Smooth muscle cell (in vitro differentiated cells): ENCODE data around the gene DPEP3. TPM values are rescaled to one million over a fixed set of nuclear protein-coding genes. Genes with fewer than 3 reads are reported as not detected.

Source experiments
- DNase-seq: peaks from one replicate; lab custom pipeline; 2025; ENCODE audit not compliant: unreplicated experiment; lab: John Stamatoyannopoulos, UW
- H2AFZ ChIP-seq: fragments of 200-600 bp; sonication (generic); 2 replicates; pipeline ENCODE4 v1.6.0; 2016; ENCODE audit warnings: antibody characterized with exemption, low read depth, mild to moderate bottlenecking
- H3F3A ChIP-seq: fragments of 200-600 bp; sonication (generic); 2 replicates; pipeline ENCODE4 v1.6.0; 2017; ENCODE audit warnings: antibody characterized with exemption, low read depth
- H3K27ac ChIP-seq: fragments of 200-600 bp; sonication (generic); 2 replicates; pipeline ENCODE4 v1.5.1; 2016; ENCODE audit warnings: low read depth, mild to moderate bottlenecking
- H3K27me3 ChIP-seq: fragments of 200-600 bp; sonication (generic); 2 replicates; pipeline ENCODE4 v1.6.1; 2016; ENCODE audit warnings: low read depth, mild to moderate bottlenecking
- H3K36me3 ChIP-seq: fragments of 200-600 bp; sonication (generic); 2 replicates; pipeline ENCODE4 v1.5.1; 2016; ENCODE audit warnings: low read depth
- H3K4me1 ChIP-seq: fragments of 200-600 bp; sonication (generic); 2 replicates; pipeline ENCODE4 v1.5.1; 2016; ENCODE audit warnings: low read depth
- H3K4me2 ChIP-seq: fragments of 200-600 bp; sonication (generic); 2 replicates; pipeline ENCODE4 v1.6.0; 2016; ENCODE audit warnings: mild to moderate bottlenecking
- H3K4me3 ChIP-seq: fragments of 200-600 bp; sonication (generic); 2 replicates; pipeline ENCODE4 v1.5.1; 2016; ENCODE audit warnings: mild to moderate bottlenecking
- H3K79me2 ChIP-seq: fragments of 200-600 bp; sonication (generic); 2 replicates; pipeline ENCODE4 v1.6.0; 2016; ENCODE audit warnings: low read depth, mild to moderate bottlenecking
- H3K9ac ChIP-seq: fragments of 200-600 bp; sonication (generic); 2 replicates; pipeline ENCODE4 v1.6.0; 2016; ENCODE audit warnings: low read depth
- H3K9me3 ChIP-seq: fragments of 200-600 bp; sonication (generic); replicated peaks from 2 replicates; pipeline ENCODE4 v1.5.1; 2016; ENCODE audit warnings: low read depth
- H4K20me1 ChIP-seq: fragments of 200-600 bp; sonication (generic); 2 replicates; pipeline ENCODE4 v1.6.0; 2016; ENCODE audit warnings: low read depth
- WGBS: methylation state at CpG from one replicate; pipeline ENCODE4 v1.1.7; 2016; ENCODE audit warnings: low lambda C conversion rate; 5-methylcytosine and 5-hydroxymethylcytosine counted together
- polyA plus RNA-seq: library from polyadenylated mRNA; unstranded; fragments of >200 nt; fragmentation: Nextera tagmentation; extraction: Ambion mirVana; gene quantifications from 2 replicates; pipeline ENCODE4 v1.2.1, GENCODE V29; 2016
- total RNA-seq: library from RNA; depleted of rRNA; stranded (reverse); fragments of >200 nt; gene quantifications from 2 replicates; pipeline ENCODE4 v1.2.3, GENCODE V29; 2014
- TF ChIP-seq, protein P1 (sequence below): fragments of 200-600 bp; sonication (generic); IDR thresholded peaks from 2 replicates; pipeline ENCODE4 v1.5.1; 2017; ENCODE audit warnings: borderline replicate concordance, mild to moderate bottlenecking, antibody characterized with exemption; ENCODE audit not compliant: insufficient read depth, poor library complexity, severe bottlenecking

Gene DPEP3
- total and polyA plus RNA-seq, 2 experiments from 2014 or later = not detected

DNA sequence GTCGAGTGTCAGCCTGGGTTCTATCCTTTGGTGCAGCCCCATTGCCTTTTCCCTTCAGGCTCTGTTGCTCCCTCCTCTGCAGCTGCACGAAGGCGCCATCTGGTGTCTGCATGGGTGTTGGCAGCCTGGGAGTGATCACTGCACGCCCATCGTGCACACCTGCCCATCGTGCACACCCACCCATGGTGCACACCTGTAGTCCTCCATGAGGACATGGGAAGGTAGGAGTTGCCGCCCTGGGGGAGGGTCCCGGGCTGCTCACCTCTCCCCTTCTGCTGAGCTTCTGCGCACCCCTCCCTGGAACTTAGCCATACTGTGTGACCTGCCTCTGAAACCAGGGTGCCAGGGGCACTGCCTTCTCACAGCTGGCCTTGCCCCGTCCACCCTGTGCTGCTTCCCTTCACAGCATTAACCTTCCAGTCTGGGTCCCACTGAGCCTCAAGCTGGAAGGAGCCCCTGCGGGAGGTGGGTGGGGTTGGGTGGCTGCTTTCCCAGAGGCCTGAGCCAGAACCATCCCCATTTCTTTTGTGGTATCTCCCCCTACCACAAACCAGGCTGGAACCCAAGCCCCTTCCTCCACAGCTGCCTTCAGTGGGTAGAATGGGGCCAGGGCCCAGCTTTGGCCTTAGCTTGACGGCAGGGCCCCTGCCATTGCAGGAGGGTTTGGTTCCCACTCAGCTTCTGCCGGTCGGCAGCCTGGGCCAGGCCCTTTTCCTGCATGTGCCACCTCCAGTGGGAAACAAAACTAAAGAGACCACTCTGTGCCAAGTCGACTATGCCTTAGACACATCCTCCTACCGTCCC lies 51.5 kb downstream of the DPEP3 start:
- H3K4me3 ChIP-seq = no peak overlapping the region
- no peaks in the 10 kb centered on the region for H3F3A ChIP-seq
- H3K27ac ChIP-seq = no peak overlapping the region
- H3K9me3 ChIP-seq = no peaks in the 10 kb centered on the region
- H3K9ac ChIP-seq = no peak overlapping the region
- H2AFZ ChIP-seq = no peak overlapping the region
- peaks cover 3% of the 10 kb centered on the region for H3K79me2 ChIP-seq
- DNase-seq = peak; percentile 7
- TF ChIP-seq, protein P1, sequence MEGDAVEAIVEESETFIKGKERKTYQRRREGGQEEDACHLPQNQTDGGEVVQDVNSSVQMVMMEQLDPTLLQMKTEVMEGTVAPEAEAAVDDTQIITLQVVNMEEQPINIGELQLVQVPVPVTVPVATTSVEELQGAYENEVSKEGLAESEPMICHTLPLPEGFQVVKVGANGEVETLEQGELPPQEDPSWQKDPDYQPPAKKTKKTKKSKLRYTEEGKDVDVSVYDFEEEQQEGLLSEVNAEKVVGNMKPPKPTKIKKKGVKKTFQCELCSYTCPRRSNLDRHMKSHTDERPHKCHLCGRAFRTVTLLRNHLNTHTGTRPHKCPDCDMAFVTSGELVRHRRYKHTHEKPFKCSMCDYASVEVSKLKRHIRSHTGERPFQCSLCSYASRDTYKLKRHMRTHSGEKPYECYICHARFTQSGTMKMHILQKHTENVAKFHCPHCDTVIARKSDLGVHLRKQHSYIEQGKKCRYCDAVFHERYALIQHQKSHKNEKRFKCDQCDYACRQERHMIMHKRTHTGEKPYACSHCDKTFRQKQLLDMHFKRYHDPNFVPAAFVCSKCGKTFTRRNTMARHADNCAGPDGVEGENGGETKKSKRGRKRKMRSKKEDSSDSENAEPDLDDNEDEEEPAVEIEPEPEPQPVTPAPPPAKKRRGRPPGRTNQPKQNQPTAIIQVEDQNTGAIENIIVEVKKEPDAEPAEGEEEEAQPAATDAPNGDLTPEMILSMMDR = peak; percentile 67
- WGBS = 57% methylated on average over 16 of the region's 16 CpGs
- H3K4me1 ChIP-seq = no peaks in the 10 kb centered on the region
- no peak overlapping the region for H3K4me2 ChIP-seq
- H3K27me3 ChIP-seq = no peaks in the 10 kb centered on the region
- no peaks in the 10 kb centered on the region for H3K36me3 ChIP-seq
- peaks cover 60% of the 10 kb centered on the region for H4K20me1 ChIP-seq

DNA sequence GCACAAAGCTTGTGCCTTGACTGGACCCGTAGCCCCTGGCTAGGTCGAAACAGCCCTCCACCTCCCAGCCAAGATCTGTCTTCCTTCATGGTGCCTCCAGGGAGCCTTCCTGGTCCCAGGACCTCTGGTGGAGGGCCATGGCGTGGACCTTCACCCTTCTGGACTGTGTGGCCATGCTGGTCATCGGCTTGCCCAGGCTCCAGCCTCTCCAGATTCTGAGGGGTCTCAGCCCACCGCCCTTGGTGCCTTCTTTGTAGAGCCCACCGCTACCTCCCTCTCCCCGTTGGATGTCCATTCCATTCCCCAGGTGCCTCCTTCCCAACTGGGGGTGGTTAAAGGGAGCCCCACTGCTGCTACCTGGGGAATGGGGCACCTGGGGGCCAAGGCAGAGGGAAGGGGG lies 52.2 kb downstream of the DPEP3 start:
- Histone ChIP-seq H3K79me2 (peaks cover 6% of the 10 kb centered on the region), H3F3A (no peaks in the 10 kb centered on the region), H3K36me3 (no peaks in the 10 kb centered on the region), H3K4me3 (no peak overlapping the region), H3K27ac (no peak overlapping the region), H2AFZ (no peak overlapping the region), H3K4me2 (no peak overlapping the region), H3K4me1 (no peaks in the 10 kb centered on the region), H3K27me3 (no peaks in the 10 kb centered on the region), H3K9ac (no peak overlapping the region), H4K20me1 (peaks cover 66% of the 10 kb centered on the region), H3K9me3 (no peaks in the 10 kb centered on the region)
- 92% methylated on average over 7 of the region's 7 CpGs for WGBS
- TF ChIP-seq, protein P1 = no peak
- no peak for DNase-seq

DNA sequence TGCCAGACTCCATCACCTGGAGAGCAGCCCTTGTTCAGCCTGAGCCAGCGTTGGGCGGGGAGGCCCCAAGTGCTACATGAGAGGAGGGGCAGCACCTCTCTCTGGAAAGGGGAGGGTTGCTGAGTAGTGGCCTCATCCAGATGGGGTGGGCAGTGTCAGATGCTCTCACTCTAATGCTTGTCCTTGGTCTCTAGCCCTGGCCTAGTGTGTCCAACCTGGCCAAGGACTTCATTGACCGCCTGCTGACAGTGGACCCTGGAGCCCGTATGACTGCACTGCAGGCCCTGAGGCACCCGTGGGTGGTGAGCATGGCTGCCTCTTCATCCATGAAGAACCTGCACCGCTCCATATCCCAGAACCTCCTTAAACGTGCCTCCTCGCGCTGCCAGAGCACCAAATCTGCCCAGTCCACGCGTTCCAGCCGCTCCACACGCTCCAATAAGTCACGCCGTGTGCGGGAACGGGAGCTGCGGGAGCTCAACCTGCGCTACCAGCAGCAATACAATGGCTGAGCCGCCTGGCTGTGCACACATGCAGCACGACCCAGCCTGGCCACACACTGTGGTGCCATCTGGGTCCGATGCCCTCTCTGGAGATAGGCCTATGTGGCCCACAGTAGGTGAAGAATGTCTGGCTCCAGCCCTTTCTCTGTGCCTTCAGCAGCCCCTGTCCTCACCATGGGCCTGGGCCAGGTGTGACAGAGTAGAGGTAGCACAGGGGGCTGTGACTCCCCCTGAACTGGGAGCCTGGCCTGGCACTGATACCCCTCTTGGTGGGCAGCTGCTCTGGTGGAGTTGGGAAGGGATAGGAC lies 53.0 kb downstream of the DPEP3 start:
- Histone ChIP-seq H3K4me1 (no peaks in the 10 kb centered on the region), H3F3A (no peaks in the 10 kb centered on the region), H4K20me1 (peaks cover 74% of the 10 kb centered on the region), H3K36me3 (no peaks in the 10 kb centered on the region), H3K79me2 (peaks cover 7% of the 10 kb centered on the region), H3K4me3 (no peak overlapping the region), H3K27ac (no peak overlapping the region), H3K9ac (no peak overlapping the region), H3K4me2 (no peak overlapping the region), H2AFZ (no peak overlapping the region), H3K9me3 (no peaks in the 10 kb centered on the region), H3K27me3 (no peaks in the 10 kb centered on the region)
- TF ChIP-seq, protein P1 = no peak
- no peak for DNase-seq
- WGBS = 97% methylated on average over 22 of the region's 22 CpGs
